Astrocyte (in vitro differentiated cells and primary cell): Measurements from ENCODE around the gene NLRP10. TPM values are rescaled to one million over a fixed set of nuclear protein-coding genes. Genes with fewer than 3 reads are reported as not detected.

Experiments used
- DNase-seq: peaks from one replicate; pipeline ENCODE4 v3.0.0-alpha.2; 2010; ENCODE audit warnings: low read depth
- FAIRE-seq: peaks from 2 replicates; lab custom pipeline; 2011; peaks lifted over from hg19 to GRCh38; lab: Jason Lieb, UNC
- H2AFZ ChIP-seq: 2 replicates; pipeline ENCODE4 v1.6.0; 2012; ENCODE audit warnings: low read depth, low read length, inconsistent platforms
- H3K27ac ChIP-seq: 2 replicates; pipeline ENCODE4 v1.5.1; 2011; ENCODE audit warnings: low read depth, low read length, inconsistent platforms
- H3K27me3 ChIP-seq: 2 replicates; pipeline ENCODE4 v1.6.0; 2011; ENCODE audit warnings: low read length, inconsistent platforms; ENCODE audit not compliant: insufficient read depth
- H3K36me3 ChIP-seq: 2 replicates; pipeline ENCODE4 v1.5.1; 2011; ENCODE audit warnings: low read length, inconsistent platforms; ENCODE audit not compliant: insufficient read depth
- H3K4me1 ChIP-seq: 2 replicates; pipeline ENCODE4 v1.5.1; 2011; ENCODE audit warnings: low read length, inconsistent platforms; ENCODE audit not compliant: insufficient read depth
- H3K4me2 ChIP-seq: 2 replicates; pipeline ENCODE4 v1.6.0; 2012; ENCODE audit warnings: low read length, inconsistent platforms
- H3K4me3 ChIP-seq: 2 replicates; pipeline ENCODE4 v1.5.1; 2011; ENCODE audit warnings: low read depth, mild to moderate bottlenecking, low read length, inconsistent platforms; ENCODE audit not compliant: insufficient read depth
- H3K79me2 ChIP-seq: 2 replicates; pipeline ENCODE4 v1.6.0; 2012; ENCODE audit warnings: mild to moderate bottlenecking, low read length, inconsistent platforms; ENCODE audit not compliant: insufficient read depth
- H3K9ac ChIP-seq: 2 replicates; pipeline ENCODE4 v1.6.0; 2012; ENCODE audit warnings: mild to moderate bottlenecking, low read length, inconsistent platforms
- H3K9me3 ChIP-seq: 2 replicates; pipeline ENCODE4 v1.5.1; 2012; ENCODE audit warnings: low read depth, mild to moderate bottlenecking, low read length, inconsistent platforms; ENCODE audit not compliant: insufficient read depth
- H4K20me1 ChIP-seq: 2 replicates; pipeline ENCODE4 v1.6.0; 2012; ENCODE audit warnings: low read length, inconsistent platforms; ENCODE audit not compliant: insufficient read depth
- H3K27ac Mint-ChIP-seq: one replicate; pipeline ENCODE4 v1.8.0; 2021; ENCODE audit warnings: mild to moderate bottlenecking, mixed read lengths; ENCODE audit not compliant: unreplicated experiment
- H3K27me3 Mint-ChIP-seq: one replicate; pipeline ENCODE4 v1.8.0; 2021; ENCODE audit warnings: low read depth, mixed read lengths; ENCODE audit not compliant: unreplicated experiment
- H3K36me3 Mint-ChIP-seq: one replicate; pipeline ENCODE4 v1.8.0; 2021; ENCODE audit warnings: low read depth, mixed read lengths; ENCODE audit not compliant: unreplicated experiment
- H3K4me1 Mint-ChIP-seq: one replicate; pipeline ENCODE4 v1.8.0; 2021; ENCODE audit warnings: low read depth, mixed read lengths; ENCODE audit not compliant: unreplicated experiment
- H3K4me3 Mint-ChIP-seq: one replicate; pipeline ENCODE4 v1.8.0; 2021; ENCODE audit warnings: mild to moderate bottlenecking, moderate library complexity, mixed read lengths; ENCODE audit not compliant: unreplicated experiment
- H3K9me3 Mint-ChIP-seq: one replicate; pipeline ENCODE4 v1.8.0; 2021; ENCODE audit warnings: mild to moderate bottlenecking, mixed read lengths; ENCODE audit not compliant: unreplicated experiment
- CTCF ChIP-seq: IDR thresholded peaks from 2 replicates; pipeline ENCODE4 v1.5.1; 2011; ENCODE audit warnings: low read depth, mild to moderate bottlenecking, inconsistent platforms, low read length, moderate library complexity; ENCODE audit not compliant: insufficient read depth
- EZH2 ChIP-seq: IDR thresholded peaks from 2 replicates; pipeline ENCODE4 v1.6.1; 2012; ENCODE audit warnings: mild to moderate bottlenecking, low read length, inconsistent platforms; ENCODE audit not compliant: insufficient read depth
- total RNA-seq: library from RNA; stranded (reverse); gene quantifications from 2 replicates; pipeline ENCODE4 v1.2.1, GENCODE V29; 2021

NLRP10 gene
- total RNA-seq, 1 donor from 2014 or later = 3.1 TPM

- FAIRE-seq (peak; percentile 97), DNase-seq (peak; percentile 94)
- Mint-ChIP-seq H3K27me3 (peaks cover 29% of the 10 kb centered on the region), H3K9me3 (no peaks in the 10 kb centered on the region), H3K36me3 (no peaks in the 10 kb centered on the region), H3K4me1 (peaks cover 28% of the 10 kb centered on the region), H3K4me3 (no peak overlapping the region), H3K27ac (no peak overlapping the region)
- Histone ChIP-seq H4K20me1 (peaks cover 6% of the 10 kb centered on the region), H3K4me2 (peak overlapping the region; percentile 63), H3K9me3 (no peaks in the 10 kb centered on the region), H3K4me1 (peaks cover 21% of the 10 kb centered on the region), H2AFZ (no peak overlapping the region), H3K9ac (no peak overlapping the region), H3K79me2 (no peaks in the 10 kb centered on the region), H3K4me3 (no peak overlapping the region), H3K27ac (no peak overlapping the region), H3K27me3 (no peaks in the 10 kb centered on the region), H3K36me3 (no peaks in the 10 kb centered on the region)
- TF ChIP-seq CTCF (no peak), EZH2 (no peak)
Observed at GRCh38 chr11:8011981-8012444, 46.8 kb upstream of the NLRP10 start.

- Histone ChIP-seq H3K27me3 (no peaks in the 10 kb centered on the region), H4K20me1 (peaks cover 6% of the 10 kb centered on the region), H3K4me1 (peaks cover 17% of the 10 kb centered on the region), H3K9ac (no peak overlapping the region), H3K79me2 (no peaks in the 10 kb centered on the region), H3K27ac (no peak overlapping the region), H3K4me3 (no peak overlapping the region), H3K9me3 (no peaks in the 10 kb centered on the region), H3K36me3 (no peaks in the 10 kb centered on the region), H2AFZ (no peak overlapping the region), H3K4me2 (peak overlapping the region; percentile 34)
- FAIRE-seq (no peak), DNase-seq (no peak)
- TF ChIP-seq CTCF (no peak), EZH2 (no peak)
- Mint-ChIP-seq H3K4me1 (peaks cover 22% of the 10 kb centered on the region), H3K4me3 (no peak overlapping the region), H3K27ac (no peak overlapping the region), H3K27me3 (peaks cover 27% of the 10 kb centered on the region), H3K36me3 (no peaks in the 10 kb centered on the region), H3K9me3 (no peaks in the 10 kb centered on the region)
Observed at GRCh38 chr11:8011371-8011770, 46.1 kb upstream of the NLRP10 start.

- Histone ChIP-seq H3K27ac (no peak overlapping the region), H3K4me3 (no peak overlapping the region), H3K4me1 (peaks cover 14% of the 10 kb centered on the region), H2AFZ (no peak overlapping the region), H3K36me3 (no peaks in the 10 kb centered on the region), H3K9me3 (no peaks in the 10 kb centered on the region), H3K27me3 (no peaks in the 10 kb centered on the region), H4K20me1 (peaks cover 6% of the 10 kb centered on the region), H3K79me2 (no peaks in the 10 kb centered on the region), H3K4me2 (no peak overlapping the region), H3K9ac (no peak overlapping the region)
- Mint-ChIP-seq H3K27ac (peak overlapping the region; percentile 10), H3K27me3 (peaks cover 25% of the 10 kb centered on the region), H3K9me3 (no peaks in the 10 kb centered on the region), H3K36me3 (no peaks in the 10 kb centered on the region), H3K4me3 (no peak overlapping the region), H3K4me1 (peaks cover 11% of the 10 kb centered on the region)
- TF ChIP-seq EZH2 = no peak
- no peak for DNase-seq
- FAIRE-seq = no peak
Observed at GRCh38 chr11:8009856-8010255, 44.6 kb upstream of the NLRP10 start.
